HCT116 (cell line): Measurements from ENCODE around the gene WNK2. TPM values are rescaled to one million over a fixed set of nuclear protein-coding genes. Genes with fewer than 3 reads are reported as not detected.

Experiments
- ATAC-seq: fragments of 200-7000 bp; cut with Tn5 transposase; 2 replicates; pipeline ENCODE4 v1.9.1; 2020; ENCODE audit warnings: mild to moderate bottlenecking, moderate library complexity
- BruUV-seq: library from RNA; stranded (reverse); fragments of 400-500 nt; replicated peaks from 2 replicates; lab custom pipeline; 2021; lab: Mats Ljungman, UMichigan
- CTCF ChIA-PET: fragments of 300-600 bp; sonication (Branson Sonifier 250); formaldehyde crosslinking; loops from one replicate; lab custom pipeline; 2021; ENCODE audit warnings: antibody characterized with exemption; lab: Charles Lee
- POLR2A ChIA-PET: fragments of 300-600, 350-600 bp; sonication (Branson Sonifier 250); formaldehyde crosslinking; loops from one replicate; lab custom pipeline; 2021; ENCODE audit warnings: antibody characterized with exemption; lab: Charles Lee
- RAD21 ChIA-PET, 2 experiments: fragments of 300-600 bp; sonication (Branson Sonifier 250); formaldehyde crosslinking; loops; one replicate each; lab custom pipeline; 2023; ENCODE audit warnings: low total read pairs in 2 of 2; ENCODE audit not compliant: uncharacterized antibody in 2 of 2, unreplicated experiment in 2 of 2, low non-redundant PET in 1 of 2; lab: Charles Lee
- DNase-seq: peaks from one replicate; pipeline ENCODE4 v3.0.0-alpha.2; 2010; ENCODE audit warnings: low read depth, low spot score
- H2AFZ ChIP-seq: fragments of 200-600 bp; shearing (Covaris generic), sonication (generic); 2 replicates; pipeline ENCODE4 v1.6.1; 2017; ENCODE audit warnings: low read depth, mixed run types, mixed read lengths, antibody characterized with exemption, low read length; ENCODE audit not compliant: poor library complexity, severe bottlenecking
- H3K27ac ChIP-seq: 2 replicates; pipeline ENCODE4 v1.5.1; 2012; ENCODE audit warnings: low read depth, low read length
- H3K27me3 ChIP-seq: fragments of 200-600 bp; sonication (generic); 2 replicates; pipeline ENCODE4 v1.6.1; 2016; ENCODE audit warnings: mixed run types, low read length, mixed read lengths; ENCODE audit not compliant: insufficient read depth
- H3K36me3 ChIP-seq, 2 experiments: fragments of 200-500 bp in 1 of 2; fragments of 200-600 bp in 1 of 2; sonication (Bioruptor generic) in 1 of 2; sonication (generic) in 1 of 2; 2 replicates each; pipeline versions ENCODE4 v1.5.1 to v1.6.1; 2014 to 2016; ENCODE audit warnings: low read length in 2 of 2, inconsistent platforms in 1 of 2, mixed read lengths in 1 of 2, mixed run types in 1 of 2; ENCODE audit not compliant: insufficient read depth in 2 of 2, control insufficient read depth in 1 of 2
- H3K4me1 ChIP-seq, 2 experiments: fragments of 200-600 bp in 1 of 2; sonication (generic) in 1 of 2; 2 replicates each; pipeline versions ENCODE4 v1.5.1 to v1.6.1; 2012 to 2017; ENCODE audit warnings: low read length in 2 of 2, inconsistent platforms in 1 of 2, mild to moderate bottlenecking in 1 of 2, mixed read lengths in 1 of 2, mixed run types in 1 of 2, moderate library complexity in 1 of 2; ENCODE audit not compliant: insufficient read depth in 2 of 2, control insufficient read depth in 1 of 2
- H3K4me2 ChIP-seq: fragments of 200-600 bp; sonication (generic); 2 replicates; pipeline ENCODE4 v1.6.1; 2017; ENCODE audit warnings: mixed run types, low read length, mixed read lengths
- H3K4me3 ChIP-seq, 2 experiments: fragments of 200-600 bp in 1 of 2; sonication (generic) in 1 of 2; replicated peaks in 1 of 2; 2 replicates each; pipeline ENCODE4 v1.5.1; 2011 to 2016; ENCODE audit warnings: low read length in 2 of 2, control low read depth in 1 of 2, low read depth in 1 of 2, mild to moderate bottlenecking in 1 of 2, mixed read lengths in 1 of 2, mixed run types in 1 of 2
- H3K79me2 ChIP-seq: fragments of 200-600 bp; sonication (generic); 2 replicates; pipeline ENCODE4 v1.6.1; 2017; ENCODE audit warnings: mild to moderate bottlenecking, mixed run types, low read length, moderate library complexity, mixed read lengths; ENCODE audit not compliant: insufficient read depth
- H3K9ac ChIP-seq: fragments of 200-600 bp; sonication (generic); 2 replicates; pipeline ENCODE4 v1.6.1; 2016; ENCODE audit warnings: low read length, mixed read lengths
- H3K9me2 ChIP-seq: fragments of 200-600 bp; sonication (generic), shearing (Covaris generic); 2 replicates; pipeline ENCODE4 v1.6.1; 2017; ENCODE audit warnings: mixed run types, mild to moderate bottlenecking, moderate library complexity; ENCODE audit not compliant: insufficient read depth
- H3K9me3 ChIP-seq, 2 experiments: fragments of 200-500 bp in 1 of 2; fragments of 200-600 bp in 1 of 2; sonication (Bioruptor generic) in 1 of 2; sonication (generic) in 1 of 2; 2 replicates each; pipeline ENCODE4 v1.6.1; 2014 to 2017; ENCODE audit warnings: low read length in 2 of 2, mixed read lengths in 2 of 2, inconsistent platforms in 1 of 2, low read depth in 1 of 2, mild to moderate bottlenecking in 1 of 2, mixed run types in 1 of 2, moderate library complexity in 1 of 2; ENCODE audit not compliant: control insufficient read depth in 1 of 2, insufficient read depth in 1 of 2
- H4K20me1 ChIP-seq: fragments of 200-600 bp; sonication (generic), shearing (Covaris generic); 2 replicates; pipeline ENCODE4 v1.6.1; 2017; ENCODE audit warnings: mixed run types, mild to moderate bottlenecking, moderate library complexity; ENCODE audit not compliant: insufficient read depth
- ATF3 ChIP-seq: IDR thresholded peaks from 2 replicates; pipeline ENCODE4 v1.6.1; 2012
- CBX3 ChIP-seq: IDR thresholded peaks from 2 replicates; pipeline ENCODE4 v1.6.1; 2012; ENCODE audit warnings: low read depth
- CEBPB ChIP-seq: IDR thresholded peaks from 2 replicates; pipeline ENCODE4 v1.6.1; 2012; ENCODE audit warnings: low read depth
- CTCF ChIP-seq, 3 experiments: fragments of 200-600 bp in 1 of 3; sonication (generic) in 1 of 3; IDR thresholded peaks in 2 of 3; conservative IDR thresholded peaks in 1 of 3; 2 replicates each; pipeline ENCODE4 v1.5.1; 2012 to 2017; ENCODE audit warnings: low read depth in 2 of 3, low read length in 2 of 3, antibody characterized with exemption in 1 of 3, borderline replicate concordance in 1 of 3, control low read depth in 1 of 3, mild to moderate bottlenecking in 1 of 3, mixed read lengths in 1 of 3, mixed run types in 1 of 3, moderate library complexity in 1 of 3; ENCODE audit not compliant: insufficient read depth in 1 of 3
- EGR1 ChIP-seq: IDR thresholded peaks from 2 replicates; pipeline ENCODE4 v1.6.1; 2012; ENCODE audit warnings: low read depth
- JUND ChIP-seq: IDR thresholded peaks from 2 replicates; pipeline ENCODE4 v1.6.1; 2012
- MAX ChIP-seq: IDR thresholded peaks from 2 replicates; pipeline ENCODE4 v1.6.1; 2012
- RAD21 ChIP-seq: IDR thresholded peaks from 2 replicates; pipeline ENCODE4 v1.6.1; 2012; ENCODE audit warnings: low read depth, mild to moderate bottlenecking
- REST ChIP-seq: IDR thresholded peaks from 2 replicates; pipeline ENCODE4 v1.6.1; 2012; ENCODE audit warnings: low read depth
- SIN3A ChIP-seq: IDR thresholded peaks from 2 replicates; pipeline ENCODE4 v1.6.1; 2012; ENCODE audit warnings: low read depth
- SP1 ChIP-seq: IDR thresholded peaks from 2 replicates; pipeline ENCODE4 v1.6.1; 2012; ENCODE audit warnings: low read depth
- SRF ChIP-seq: IDR thresholded peaks from 2 replicates; pipeline ENCODE4 v1.6.1; 2012; ENCODE audit warnings: low read depth
- TCF7L2 ChIP-seq: IDR thresholded peaks from 2 replicates; pipeline ENCODE4 v1.7.0; 2011; ENCODE audit warnings: borderline replicate concordance, inconsistent platforms; ENCODE audit not compliant: insufficient read depth, insufficient read length; ENCODE audit errors: extremely low read depth
- YY1 ChIP-seq: IDR thresholded peaks from 2 replicates; pipeline ENCODE4 v1.6.1; 2011; ENCODE audit warnings: low read length, low read depth, moderate library complexity, mild to moderate bottlenecking; ENCODE audit not compliant: insufficient replicate concordance; ENCODE audit errors: extremely low read depth
- ZBTB33 ChIP-seq: IDR thresholded peaks from 2 replicates; pipeline ENCODE4 v1.6.1; 2011; ENCODE audit warnings: mild to moderate bottlenecking, low read length, moderate library complexity; ENCODE audit not compliant: insufficient replicate concordance; ENCODE audit errors: extremely low read depth
- ZFX ChIP-seq: fragments of 450-650 bp; IDR thresholded peaks from 2 replicates; pipeline ENCODE4 v1.6.1; 2017
- ZNF274 ChIP-seq: fragments of 200-500 bp; sonication (Bioruptor generic); IDR thresholded peaks from 2 replicates; pipeline ENCODE4 v1.6.1; 2014; ENCODE audit warnings: mild to moderate bottlenecking, low read depth, low read length, inconsistent platforms
- intact Hi-C: fragments of 100-400 bp; cut with micrococcal nuclease; formaldehyde crosslinking; loops from 2 replicates; pipeline ENCODE4 v1.10.0; 2022
- total RNA-seq: library from RNA; stranded (reverse); gene quantifications from one replicate; pipeline ENCODE4 v1.2.1, GENCODE V29; 2021; ENCODE audit not compliant: unreplicated experiment

The WNK2 gene
- total RNA-seq, 1 experiment from 2014 or later = 24.4 TPM

- BruUV-seq = no TSS peak
- H4K20me1 ChIP-seq = no peaks in the 10 kb centered on the region
- POLR2A ChIA-PET = no interaction called here
Measured at GRCh38 chr9:93286252-93287188, 102.6 kb downstream of the WNK2 start.

More at GRCh38 chr9:93286252-93287188, 102.6 kb downstream of the WNK2 start:
- H3K4me1 ChIP-seq = no peaks in the 10 kb centered on the region
- no peaks in the 10 kb centered on the region for H3K9me2 ChIP-seq
- no peak overlapping the region for H3K4me2 ChIP-seq
- CTCF ChIA-PET = no interaction called here
- H3K79me2 ChIP-seq = no peaks in the 10 kb centered on the region
- no peak overlapping the region for H3K4me3 ChIP-seq
- no peak for DNase-seq
- no peaks in the 10 kb centered on the region for H3K9me3 ChIP-seq
- no peak for ATAC-seq
- no peak for TF ChIP-seq EGR1
- TF ChIP-seq ATF3 = no peak
- TF ChIP-seq SIN3A = no peak
- TF ChIP-seq TCF7L2 = no peak
- no peak for TF ChIP-seq MAX
- TF ChIP-seq CEBPB = no peak
- TF ChIP-seq YY1 = no peak
- TF ChIP-seq JUND = no peak
- no peak for TF ChIP-seq ZNF274
- TF ChIP-seq RAD21 = no peak
- TF ChIP-seq REST = no peak
- TF ChIP-seq SP1 = no peak
- TF ChIP-seq SRF = no peak
- TF ChIP-seq ZBTB33 = no peak
- TF ChIP-seq CTCF (IDR thresholded peaks at IDR 0.05 in 2 of 3, conservative IDR thresholded peaks at IDR 0.05 in 1 of 3; ENCODE audit: borderline replicate concordance in 1 of 3, insufficient read depth in 1 of 3, low read depth in 2 of 3, low read length in 2 of 3) = no peak
- TF ChIP-seq CBX3 = no peak
- no peak for TF ChIP-seq ZFX
- H3K27me3 ChIP-seq = no peaks in the 10 kb centered on the region
- RAD21 ChIA-PET = no interaction called here
- intact Hi-C loops = no loop called here
- no peak overlapping the region for H2AFZ ChIP-seq
- no peak overlapping the region for H3K9ac ChIP-seq
- H3K36me3 ChIP-seq = no peaks in the 10 kb centered on the region
- no peak overlapping the region for H3K27ac ChIP-seq
